Upper lobe of left lung (tissue), 6 donors: ENCODE results near the gene MEGF10. TPM values are rescaled to one million over a fixed set of nuclear protein-coding genes. Genes with fewer than 3 reads are reported as not detected.

Experiments
- ATAC-seq, 2 donors: fragments of 200-7000 bp; cut with Tn5 transposase; one replicate each; pipeline ENCODE4 v1.9.1; 2022; ENCODE audit warnings: mild to moderate bottlenecking in 2 of 2, moderate library complexity in 2 of 2; ENCODE audit not compliant: low FRiP score in 2 of 2
- DNase-seq, 2 donors: peaks; one replicate each; pipeline ENCODE4 v3.0.0-alpha.2; 2019 to 2020
- H3K27ac ChIP-seq, 4 donors: fragments of 200-600 bp; sonication (generic); one replicate each; pipeline ENCODE4 v1.5.1; 2016 to 2019
- H3K27me3 ChIP-seq, 4 donors: fragments of 200-600 bp; sonication (generic); one replicate each; pipeline ENCODE4 v1.5.1; 2017 to 2019
- H3K36me3 ChIP-seq, 4 donors: fragments of 200-600 bp; sonication (generic); one replicate each; pipeline ENCODE4 v1.5.1; 2016 to 2019
- H3K4me1 ChIP-seq, 4 donors: fragments of 200-600 bp; sonication (generic); one replicate each; pipeline ENCODE4 v1.5.1; 2018 to 2019
- H3K4me3 ChIP-seq, 4 donors: fragments of 200-600 bp; sonication (generic); one replicate each; pipeline ENCODE4 v1.5.1; 2017 to 2019; ENCODE audit warnings: mild to moderate bottlenecking in 2 of 4, moderate library complexity in 1 of 4
- H3K9me3 ChIP-seq, 4 donors: fragments of 200-600 bp; sonication (generic); one replicate each; pipeline ENCODE4 v1.5.1; 2018 to 2019
- CTCF ChIP-seq, 6 experiments: fragments of 450-650 bp in 4 of 6; fragments of 200-600 bp in 2 of 6; sonication (generic) in 2 of 6; IDR thresholded peaks; one replicate each; pipeline ENCODE4 v1.5.1; 2016 to 2019; ENCODE audit warnings: antibody characterized with exemption in 6 of 6
- EP300 ChIP-seq, 4 donors: sonication (generic); formaldehyde crosslinking; IDR thresholded peaks; one replicate each; pipeline ENCODE4 v1.5.1; 2017; ENCODE audit warnings: antibody characterized with exemption in 4 of 4, control low read depth in 2 of 4
- POLR2A ChIP-seq, 4 donors: fragments of 450-650 bp; IDR thresholded peaks; one replicate each; pipeline ENCODE4 v1.5.1; 2016 to 2017; ENCODE audit warnings: antibody characterized with exemption in 4 of 4, mild to moderate bottlenecking in 2 of 4
- POLR2AphosphoS5 ChIP-seq, 2 donors: sonication (generic); formaldehyde crosslinking; IDR thresholded peaks; one replicate each; pipeline ENCODE4 v1.5.1; 2017; ENCODE audit warnings: antibody characterized with exemption in 2 of 2
- WGBS, 2 donors: methylation state at CpG; one replicate each; pipeline ENCODE4 v1.1.5; 2017 to 2018; 5-methylcytosine and 5-hydroxymethylcytosine counted together
- total RNA-seq, 6 donors: library from RNA; depleted of rRNA in 4 of 6; stranded (reverse); fragments of >200 nt in 4 of 6; gene quantifications; one replicate each; pipeline versions ENCODE4 v1.1.0 to v1.2.1, GENCODE V29; 2016 to 2021
- donor health status: DM: no; HTN: no; CAD: no; lungs with moderate emphysema.
- donor health status: DM: no; HTN: yes; CAD: no; lungs with severe emphysema.

The MEGF10 gene
- total RNA-seq, 6 donors from 2014 or later: under 0.01 to 3.3 (median 0.17) TPM; not detected in 3

- no peak for ATAC-seq
- Histone ChIP-seq H3K36me3 (no peaks in the 10 kb centered on the region), H3K27ac (no peak overlapping the region), H3K27me3 (no peaks in the 10 kb centered on the region), H3K4me3 (no peak overlapping the region), H3K9me3 (no peaks in the 10 kb centered on the region), H3K4me1 (no peaks in the 10 kb centered on the region)
- TF ChIP-seq POLR2A (IDR thresholded peaks at IDR 0.05): no peak
- no peak for TF ChIP-seq EP300 (IDR thresholded peaks at IDR 0.05)
- TF ChIP-seq POLR2AphosphoS5 (IDR thresholded peaks at IDR 0.05): no peak
- TF ChIP-seq CTCF (IDR thresholded peaks at IDR 0.05): no peak
- WGBS, 2 donors: 75 to 82% methylated on average over 2 of the region's 2 CpGs
- DNase-seq: no peak
Observed at GRCh38 chr5:127398508-127398907, 107.9 kb downstream of the MEGF10 start.

GRCh38 chr5:127399068-127399467, 108.5 kb downstream of the MEGF10 start:
- DNase-seq (no peak), ATAC-seq (no peak)
- 70 to 80% methylated on average over 1 of the region's 1 CpG for WGBS, 2 donors
- no peaks in the 10 kb centered on the region for H3K9me3 ChIP-seq
- TF ChIP-seq POLR2AphosphoS5 (IDR thresholded peaks at IDR 0.05): no peak
- TF ChIP-seq EP300 (IDR thresholded peaks at IDR 0.05): no peak
- TF ChIP-seq CTCF (IDR thresholded peaks at IDR 0.05): no peak
- TF ChIP-seq POLR2A (IDR thresholded peaks at IDR 0.05): no peak
- H3K27ac ChIP-seq: no peak overlapping the region
- H3K4me3 ChIP-seq: no peak overlapping the region
- H3K27me3 ChIP-seq: no peaks in the 10 kb centered on the region
- H3K4me1 ChIP-seq: no peaks in the 10 kb centered on the region
- H3K36me3 ChIP-seq: no peaks in the 10 kb centered on the region

- Histone ChIP-seq H3K4me1 (no peaks in the 10 kb centered on the region), H3K4me3 (no peak overlapping the region), H3K9me3 (no peaks in the 10 kb centered on the region), H3K27ac (no peak overlapping the region), H3K27me3 (no peaks in the 10 kb centered on the region), H3K36me3 (no peaks in the 10 kb centered on the region)
- 33 to 53% methylated on average over 1 of the region's 1 CpG for WGBS, 2 donors
- ATAC-seq: no peak
- TF ChIP-seq POLR2A (IDR thresholded peaks at IDR 0.05) (no peak), POLR2AphosphoS5 (IDR thresholded peaks at IDR 0.05) (no peak), CTCF (IDR thresholded peaks at IDR 0.05) (no peak), EP300 (IDR thresholded peaks at IDR 0.05) (no peak)
- no peak for DNase-seq
Observed at GRCh38 chr5:127400539-127400938, 109.9 kb downstream of the MEGF10 start.

GRCh38 chr5:127400946-127401670, 110.5 kb downstream of the MEGF10 start:
- no peak for DNase-seq
- TF ChIP-seq POLR2A (IDR thresholded peaks at IDR 0.05) (no peak), CTCF (IDR thresholded peaks at IDR 0.05) (no peak), EP300 (IDR thresholded peaks at IDR 0.05) (no peak), POLR2AphosphoS5 (IDR thresholded peaks at IDR 0.05) (no peak)
- Histone ChIP-seq H3K9me3 (no peaks in the 10 kb centered on the region), H3K4me1 (no peaks in the 10 kb centered on the region), H3K27me3 (no peaks in the 10 kb centered on the region), H3K27ac (no peak overlapping the region), H3K4me3 (no peak overlapping the region), H3K36me3 (no peaks in the 10 kb centered on the region)
- ATAC-seq: no peak
- 78% methylated on average over 5 of the region's 5 CpGs for WGBS, 2 donors

GRCh38 chr5:127402361-127402760, 111.8 kb downstream of the MEGF10 start:
- H3K4me1 ChIP-seq: no peaks in the 10 kb centered on the region
- ATAC-seq (no peak), DNase-seq (no peak)
- no peaks in the 10 kb centered on the region for H3K27me3 ChIP-seq
- no peak overlapping the region for H3K27ac ChIP-seq
- no peaks in the 10 kb centered on the region for H3K36me3 ChIP-seq
- no peak for TF ChIP-seq CTCF (IDR thresholded peaks at IDR 0.05)
- no peak for TF ChIP-seq POLR2AphosphoS5 (IDR thresholded peaks at IDR 0.05)
- no peak for TF ChIP-seq POLR2A (IDR thresholded peaks at IDR 0.05)
- TF ChIP-seq EP300 (IDR thresholded peaks at IDR 0.05): no peak
- no peak overlapping the region for H3K4me3 ChIP-seq
- WGBS, 2 donors: 85 to 91% methylated on average over 5 of the region's 5 CpGs
- H3K9me3 ChIP-seq: no peaks in the 10 kb centered on the region
